ENCODE data around the gene FBLN1.

DNA sequence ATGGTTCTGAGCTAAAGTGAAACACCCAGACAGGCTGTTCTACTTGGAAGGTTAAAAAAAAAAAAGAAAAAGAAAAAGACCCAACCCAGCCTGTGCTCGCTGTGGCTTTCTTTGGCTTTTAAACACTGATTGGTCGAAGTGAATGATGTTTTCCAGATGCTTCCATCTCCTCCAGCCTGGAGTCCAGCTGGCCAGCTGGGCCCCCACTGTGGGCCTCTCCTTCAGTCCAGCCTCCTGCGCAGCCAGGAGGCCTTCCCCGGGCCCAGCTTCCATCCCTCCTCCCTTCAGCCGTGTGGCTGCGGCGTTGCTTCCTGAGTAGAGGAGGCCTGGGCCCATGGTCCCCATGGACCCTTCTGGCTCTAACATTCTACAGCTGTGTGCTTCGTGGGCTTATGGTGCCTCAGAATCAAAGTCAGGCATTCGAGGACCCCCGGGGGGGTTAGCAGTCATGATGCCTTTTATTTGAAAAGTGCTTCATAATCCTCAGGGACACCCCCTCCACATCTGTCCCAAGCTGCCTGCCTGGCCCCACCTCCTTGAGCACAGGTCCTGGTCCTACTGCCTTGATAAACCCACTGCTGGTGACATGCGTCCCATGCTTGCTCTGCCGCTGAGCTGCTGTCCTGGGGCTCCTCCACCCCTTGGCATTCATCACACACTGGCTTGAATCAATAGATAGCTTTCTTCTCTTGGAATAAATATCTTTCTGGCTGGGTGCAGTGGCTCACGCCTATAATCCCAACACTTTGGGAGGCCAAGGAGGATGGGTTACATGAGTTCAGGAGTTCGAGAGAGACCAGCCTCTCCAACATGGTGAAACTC, 42.2 kb upstream of the FBLN1 start:
- TF ChIP-seq POLR2A (IDR thresholded peaks at IDR 0.05), result no peak
- no peak for TF ChIP-seq CTCF (IDR thresholded peaks at IDR 0.05)
- TF ChIP-seq POLR2AphosphoS5 (IDR thresholded peaks at IDR 0.05), result peak; percentile 1 to 31 (median 6)
- TF ChIP-seq EP300 (IDR thresholded peaks at IDR 0.05), result no peak

Data from stomach (tissue), 4 donors.